GM19035 (cell line): ENCODE measurements around the gene CTNNA2.
"Not testable (repeated sequence)": the region's sequence is repeated elsewhere in the genome, so short reads cannot be mapped to it uniquely, and the experiment has no call there.

ENCODE experiments used
- ATAC-seq: cut with Tn5 transposase; IDR thresholded peaks from one replicate; pipeline ENCODE4 v1.9.1; 2021; ENCODE audit not compliant: unreplicated experiment

CTNNA2 gene

GRCh38 chr2:80016171-80016570 lies 503.3 kb downstream of the CTNNA2 start:
- ATAC-seq, result no peak

- no peak for ATAC-seq
Measured at GRCh38 chr2:80019571-80020460, 507.0 kb downstream of the CTNNA2 start.

- no peak for ATAC-seq
Measured at GRCh38 chr2:80022018-80022417, 509.2 kb downstream of the CTNNA2 start.

- no peak for ATAC-seq
Measured at GRCh38 chr2:80026040-80026729, 513.3 kb downstream of the CTNNA2 start.

- ATAC-seq, result no peak
Measured at GRCh38 chr2:80028051-80028450, 515.2 kb downstream of the CTNNA2 start.

- ATAC-seq, result no peak
Measured at GRCh38 chr2:80028584-80028983, 515.7 kb downstream of the CTNNA2 start.

- no peak for ATAC-seq
Measured at GRCh38 chr2:80030135-80030534, 517.3 kb downstream of the CTNNA2 start.

- not testable (repeated sequence) for ATAC-seq
Measured at GRCh38 chr2:80032684-80033083, 519.8 kb downstream of the CTNNA2 start.

GRCh38 chr2:80035749-80036285 lies 523.0 kb downstream of the CTNNA2 start:
- ATAC-seq, result no peak

- ATAC-seq, result no peak
Measured at GRCh38 chr2:80037310-80037709, 524.5 kb downstream of the CTNNA2 start.

- ATAC-seq, result no peak
Measured at GRCh38 chr2:80040226-80040625, 527.4 kb downstream of the CTNNA2 start.

- no peak for ATAC-seq
Measured at GRCh38 chr2:80042635-80043034, 529.8 kb downstream of the CTNNA2 start.

GRCh38 chr2:80048296-80048695 lies 535.4 kb downstream of the CTNNA2 start:
- ATAC-seq, result no peak

GRCh38 chr2:80050246-80050645 lies 537.4 kb downstream of the CTNNA2 start:
- ATAC-seq, result no peak

- ATAC-seq, result no peak
Measured at GRCh38 chr2:80053522-80054345, 540.9 kb downstream of the CTNNA2 start.

GRCh38 chr2:80054346-80054675 lies 541.5 kb downstream of the CTNNA2 start:
- ATAC-seq, result no peak

- no peak for ATAC-seq
Measured at GRCh38 chr2:80057956-80058355, 545.1 kb downstream of the CTNNA2 start.

- no peak for ATAC-seq
Measured at GRCh38 chr2:80058562-80058961, 545.7 kb downstream of the CTNNA2 start.

GRCh38 chr2:80059447-80059846 lies 546.6 kb downstream of the CTNNA2 start:
- ATAC-seq, result no peak

- ATAC-seq, result no peak
Measured at GRCh38 chr2:80061881-80062280, 549.0 kb downstream of the CTNNA2 start.

- ATAC-seq, result no peak
Measured at GRCh38 chr2:80062298-80062697, 549.4 kb downstream of the CTNNA2 start.
